Kasumi-1 (cell line): ENCODE results near the gene C19orf85.
"Not testable (repeated sequence)": the region's sequence is repeated elsewhere in the genome, so short reads cannot be mapped to it uniquely, and the experiment has no call there.

Experiments
- DNase-seq, 2 experiments: peaks; one replicate each; lab custom pipeline; 2025; lab: John Stamatoyannopoulos, UW

Gene C19orf85

DNA sequence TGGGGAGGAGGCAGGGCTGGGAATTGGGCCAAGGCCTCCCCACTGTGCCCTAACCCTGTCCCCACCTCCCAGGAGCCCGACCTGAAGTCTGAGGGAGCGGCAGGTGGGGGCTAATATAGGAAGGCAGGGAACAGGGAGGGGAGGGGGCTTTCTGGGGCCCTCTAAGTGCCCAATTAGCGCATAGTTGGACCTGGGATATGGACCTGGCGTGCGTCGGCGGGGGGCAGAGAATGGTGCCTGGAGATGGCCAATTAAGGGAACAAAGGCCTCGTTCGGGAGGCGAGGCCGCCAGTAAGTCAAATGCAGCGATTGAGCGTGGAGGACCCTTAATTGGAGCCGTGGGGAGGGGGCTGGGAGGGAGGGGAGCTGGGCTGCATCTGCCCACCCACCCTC lies at the start of gene C19orf85:
C19orf85 (minus strand) TSS at position 90 of the 393 bp plus-strand sequence. CDS start 197 bp downstream, outside the sequence.
- no peak for DNase-seq

DNA sequence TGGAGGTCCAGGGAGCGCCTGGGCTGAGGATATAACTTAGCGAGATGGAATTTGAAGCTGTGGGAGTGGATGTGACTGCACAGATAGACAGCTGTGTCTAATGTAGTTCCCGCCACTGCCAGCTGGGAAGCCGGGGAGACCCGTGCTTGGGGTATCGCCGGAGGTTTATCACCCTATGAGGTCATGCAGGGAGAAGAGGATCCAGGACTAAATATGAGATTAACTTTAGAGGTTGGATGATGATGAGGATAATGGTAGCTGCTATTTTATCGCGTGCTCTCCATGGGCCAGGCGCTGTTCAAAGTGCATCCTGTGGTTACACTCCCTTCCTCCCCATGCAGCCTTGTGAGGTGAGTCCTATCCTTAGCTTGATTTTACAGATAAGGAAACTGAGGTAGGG lies 43.6 kb upstream of the C19orf85 start:
- no peak for DNase-seq

GRCh38 chr19:55504981-55505380 lies 40.4 kb upstream of the C19orf85 start:
- no peak for DNase-seq

DNA sequence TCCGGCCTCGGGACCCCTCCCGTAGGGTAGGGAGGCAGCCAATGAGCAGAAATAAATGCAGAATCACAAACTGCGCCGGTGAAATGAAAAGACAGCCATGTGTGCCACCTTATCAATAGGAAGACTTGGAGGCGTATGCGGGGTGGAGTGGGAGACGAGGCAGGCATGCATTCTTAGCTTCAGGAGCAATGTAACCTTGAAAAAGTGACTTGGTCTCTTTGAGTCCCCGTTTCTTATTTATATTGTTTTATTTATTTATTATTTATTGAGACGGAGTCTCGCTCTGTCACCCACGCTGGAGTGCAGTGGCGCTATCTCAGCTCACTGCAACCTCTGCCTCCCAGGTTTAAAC lies 39.7 kb upstream of the C19orf85 start:
- no peak for DNase-seq

GRCh38 chr19:55503502-55504251 lies 39.1 kb upstream of the C19orf85 start:
- DNase-seq: peak; percentile 81

DNA sequence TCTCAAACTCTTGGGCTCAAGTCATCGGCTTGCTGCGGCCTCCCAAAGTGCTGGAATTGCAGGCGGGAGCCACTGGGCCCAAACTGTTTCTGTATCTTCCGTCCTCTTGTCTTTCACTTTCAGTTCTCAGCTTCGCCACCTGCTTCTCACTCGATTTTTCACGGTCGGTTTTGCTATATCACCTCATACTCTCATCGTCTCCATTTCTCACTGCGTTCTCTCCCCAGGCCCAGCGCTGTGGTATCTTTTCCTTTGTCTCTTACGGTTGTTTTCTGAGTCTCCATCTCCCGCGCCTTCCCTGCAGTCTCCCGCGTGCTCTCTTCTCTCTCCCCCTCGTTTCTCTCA lies 38.6 kb upstream of the C19orf85 start:
- DNase-seq: no peak

GRCh38 chr19:55502197-55502952 lies 37.8 kb upstream of the C19orf85 start:
- no peak for DNase-seq

- no peak for DNase-seq
These were observed 35.9 kb upstream of the C19orf85 start for GRCh38 chr19:55500368-55500952.

GRCh38 chr19:55498246-55498840 lies 33.8 kb upstream of the C19orf85 start:
- DNase-seq: no peak

- DNase-seq: no peak
These were observed 33.2 kb upstream of the C19orf85 start for GRCh38 chr19:55497763-55498162.

GRCh38 chr19:55496820-55497219 lies 32.3 kb upstream of the C19orf85 start:
- not testable (repeated sequence) for DNase-seq

- DNase-seq: no peak
These were observed 31.2 kb upstream of the C19orf85 start for GRCh38 chr19:55495646-55496349.

GRCh38 chr19:55494172-55494761 lies 29.7 kb upstream of the C19orf85 start:
- DNase-seq: no peak

- no peak for DNase-seq
These were observed 29.2 kb upstream of the C19orf85 start for GRCh38 chr19:55493645-55494171.

DNA sequence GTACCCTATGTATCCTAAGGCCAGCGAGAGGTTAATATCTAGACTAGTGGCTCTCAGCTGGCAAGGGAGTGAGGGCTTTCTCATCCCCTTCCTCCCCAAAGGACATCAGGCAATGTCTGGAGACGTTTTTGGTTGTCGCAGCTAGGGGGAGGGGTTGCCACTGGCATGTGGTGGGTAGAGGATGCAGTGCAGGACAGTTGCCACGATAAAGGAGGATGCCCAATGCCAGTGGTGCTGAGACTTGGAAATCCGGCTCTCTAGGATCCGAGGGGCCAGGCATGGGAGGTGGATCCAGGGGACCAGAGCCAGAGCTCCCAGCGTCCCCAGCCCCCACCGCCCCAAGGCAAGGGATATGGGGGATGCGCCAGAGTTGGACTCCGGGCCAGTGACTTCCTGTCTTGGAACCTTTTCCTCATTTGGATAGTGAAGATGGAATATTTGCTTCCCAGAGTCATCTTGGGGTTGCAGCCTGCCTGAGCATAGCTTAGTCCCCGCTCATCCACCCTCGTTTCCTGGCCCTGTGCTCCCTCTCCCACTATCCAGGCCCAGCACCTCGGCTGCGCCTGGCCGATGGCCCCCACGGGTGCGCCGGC lies 28.6 kb upstream of the C19orf85 start:
- DNase-seq: no peak

DNA sequence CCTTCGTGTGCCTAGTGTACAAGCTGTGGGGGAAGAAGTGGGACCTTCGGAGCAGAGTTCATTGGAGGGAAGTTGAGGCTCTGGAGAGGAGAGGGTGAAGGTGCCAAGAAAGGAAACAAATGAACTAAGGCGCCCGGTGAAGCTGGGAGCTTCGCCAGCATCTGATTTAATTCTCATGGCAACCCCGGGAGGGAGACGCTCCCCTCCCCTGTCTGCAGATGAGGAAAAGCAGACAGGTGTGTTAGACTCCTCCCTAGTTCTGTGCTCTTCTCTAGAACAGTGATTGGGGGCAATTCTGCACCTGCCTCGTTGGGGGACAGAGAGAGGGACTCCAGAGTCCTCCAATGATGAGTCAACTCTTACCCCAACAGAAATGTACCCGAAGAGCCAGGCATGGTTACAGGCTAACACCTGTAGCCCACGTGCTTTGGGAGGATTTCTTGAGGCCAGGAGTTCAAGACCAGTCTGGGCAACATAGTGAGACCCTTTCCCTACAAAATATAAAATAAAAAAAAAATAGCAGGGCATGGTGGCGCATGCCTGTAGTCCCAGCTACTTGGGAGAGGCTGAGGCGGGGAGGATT lies 27.9 kb upstream of the C19orf85 start:
- no peak for DNase-seq

DNA sequence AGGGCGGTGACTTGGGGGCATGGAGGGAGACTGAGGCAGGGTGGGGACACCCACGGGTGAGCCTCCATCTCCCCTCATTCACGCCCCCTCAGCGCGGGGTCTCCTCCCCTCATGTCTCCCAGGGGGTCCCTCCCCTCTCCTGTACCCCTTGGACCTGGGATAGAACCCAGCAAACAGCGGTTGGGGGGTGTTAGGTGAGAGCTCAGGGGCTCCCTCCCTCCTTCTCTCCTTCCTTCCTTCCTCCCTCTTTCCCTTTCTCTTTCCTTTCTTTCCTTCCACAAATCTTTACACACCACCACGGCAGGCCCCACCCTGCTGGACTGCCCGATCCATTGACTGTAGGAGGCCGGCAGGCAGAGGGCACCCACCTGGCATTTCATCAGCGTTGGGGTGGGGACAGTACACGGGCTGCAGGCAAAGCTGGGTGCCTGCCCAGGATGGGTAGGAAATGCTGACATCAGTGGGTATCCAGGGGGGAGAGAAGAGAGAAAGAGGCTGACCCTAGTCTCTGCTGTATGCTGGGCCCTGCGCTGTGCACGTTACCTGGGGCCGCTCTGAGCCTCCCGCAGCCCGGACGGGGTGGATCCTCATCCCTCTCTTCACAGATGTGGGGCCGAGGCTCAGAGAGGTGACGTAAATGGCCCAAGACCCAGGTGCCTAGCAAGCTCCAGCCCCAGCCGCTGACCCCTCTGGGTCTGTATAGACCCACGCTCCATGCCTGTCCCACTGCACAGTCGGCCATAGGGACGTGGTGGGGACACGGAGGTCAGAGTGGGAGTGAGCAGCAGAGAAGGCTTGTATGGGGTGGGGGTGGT lies 27.2 kb upstream of the C19orf85 start:
- no peak for DNase-seq

DNA sequence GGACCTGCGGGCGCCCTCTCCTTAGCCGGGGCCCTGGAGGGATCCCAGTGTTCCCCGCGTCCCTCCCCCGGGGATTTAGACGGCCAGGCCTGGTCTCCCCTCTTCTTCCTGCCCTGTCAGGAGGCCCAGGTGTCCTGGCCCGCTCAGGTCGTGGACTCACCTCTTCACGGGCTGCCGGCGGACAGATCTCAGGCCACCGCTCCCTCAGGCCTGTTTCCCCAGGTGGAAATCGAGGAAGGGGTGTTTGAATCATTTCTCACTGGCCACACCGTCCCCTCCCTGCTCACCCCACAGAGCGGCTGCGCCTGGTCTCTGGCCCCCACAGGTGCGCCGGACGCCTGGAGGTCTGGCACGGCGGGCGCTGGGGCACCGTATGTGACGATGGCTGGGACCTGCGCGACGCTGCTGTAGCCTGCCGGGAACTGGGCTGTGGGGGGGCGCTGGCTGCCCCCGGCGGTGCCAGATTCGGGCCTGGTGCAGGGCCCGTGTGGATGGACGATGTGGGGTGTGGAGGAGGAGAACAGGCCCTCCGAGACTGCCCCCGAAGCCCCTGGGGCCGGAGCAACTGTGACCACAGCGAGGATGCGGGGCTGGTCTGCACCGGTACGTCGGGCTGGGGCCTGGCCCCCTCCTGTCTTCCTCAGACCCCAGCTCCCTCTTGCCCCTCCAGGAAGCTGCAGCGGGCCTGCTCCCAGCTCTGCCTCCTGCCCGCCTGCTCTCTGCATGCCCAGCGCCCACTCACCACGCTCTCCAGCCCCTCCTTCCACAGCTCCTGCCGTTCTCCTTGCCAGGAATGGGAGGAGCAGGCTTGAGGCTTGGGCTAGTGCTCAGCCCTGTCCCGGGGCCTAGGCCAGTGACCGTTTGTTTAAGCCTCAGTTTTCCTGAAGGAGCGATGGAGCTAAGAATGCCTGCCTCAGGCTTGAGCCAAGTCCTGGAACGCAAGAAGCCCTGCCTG lies 26.2 kb upstream of the C19orf85 start:
- DNase-seq: no peak
